ENCODE results near the gene PHYH. TPM values are rescaled to one million over a fixed set of nuclear protein-coding genes. Genes with fewer than 3 reads are reported as not detected.

Gene PHYH
- total RNA-seq, 1 donor from 2014 or later, result 163 TPM

GRCh38 chr10:13328613-13329012 lies 28.7 kb upstream of the PHYH start:
- no peak for TF ChIP-seq CTCF (IDR thresholded peaks at IDR 0.05; ENCODE audit: borderline replicate concordance)
- peaks cover 14% of the 10 kb centered on the region for H3K4me1 ChIP-seq
- H3K9me3 ChIP-seq (replicated peaks), result no peaks in the 10 kb centered on the region
- DNase-seq, result no peak
- intact Hi-C loops (cut with micrococcal nuclease), result no loop called here
- H3K27ac ChIP-seq (replicated peaks), result no peak overlapping the region
- H3K27me3 ChIP-seq (ENCODE audit: low read depth), result no peaks in the 10 kb centered on the region
- H3K4me3 ChIP-seq, result no peak overlapping the region
- peaks cover 90% of the 10 kb centered on the region for H3K36me3 ChIP-seq

GRCh38 chr10:13328126-13328525 lies 28.3 kb upstream of the PHYH start:
- DNase-seq, result no peak
- H3K27me3 ChIP-seq (ENCODE audit: low read depth), result no peaks in the 10 kb centered on the region
- H3K9me3 ChIP-seq (replicated peaks), result no peaks in the 10 kb centered on the region
- peaks cover 90% of the 10 kb centered on the region for H3K36me3 ChIP-seq
- peak overlapping the region; percentile 22 for H3K27ac ChIP-seq (replicated peaks)
- TF ChIP-seq CTCF (IDR thresholded peaks at IDR 0.05; ENCODE audit: borderline replicate concordance), result no peak
- H3K4me3 ChIP-seq, result no peak overlapping the region
- H3K4me1 ChIP-seq, result peaks cover 14% of the 10 kb centered on the region
- intact Hi-C loops (cut with micrococcal nuclease), result no loop called here

GRCh38 chr10:13327534-13327933 lies 27.7 kb upstream of the PHYH start:
- H3K4me1 ChIP-seq, result peaks cover 14% of the 10 kb centered on the region
- DNase-seq, result no peak
- H3K4me3 ChIP-seq, result no peak overlapping the region
- TF ChIP-seq CTCF (IDR thresholded peaks at IDR 0.05; ENCODE audit: borderline replicate concordance), result no peak
- no peaks in the 10 kb centered on the region for H3K9me3 ChIP-seq (replicated peaks)
- intact Hi-C loops (cut with micrococcal nuclease), result no loop called here
- no peaks in the 10 kb centered on the region for H3K27me3 ChIP-seq (ENCODE audit: low read depth)
- H3K36me3 ChIP-seq, result peaks cover 90% of the 10 kb centered on the region
- H3K27ac ChIP-seq (replicated peaks), result peak overlapping the region; percentile 22

- no peak overlapping the region for H3K4me3 ChIP-seq
Measured at GRCh38 chr10:13322615-13323148, 22.8 kb upstream of the PHYH start.

GRCh38 chr10:13321576-13321975 lies 21.7 kb upstream of the PHYH start:
- Histone ChIP-seq H3K9me3 (replicated peaks) (no peaks in the 10 kb centered on the region), H3K27ac (replicated peaks) (no peak overlapping the region), H3K4me1 (peaks cover 8% of the 10 kb centered on the region), H3K4me3 (no peak overlapping the region), H3K36me3 (peaks cover 78% of the 10 kb centered on the region), H3K27me3 (ENCODE audit: low read depth) (no peaks in the 10 kb centered on the region)
- intact Hi-C loops (cut with micrococcal nuclease), result no loop called here
- DNase-seq, result no peak
- no peak for TF ChIP-seq CTCF (IDR thresholded peaks at IDR 0.05; ENCODE audit: borderline replicate concordance)

More at GRCh38 chr10:13322615-13323148, 22.8 kb upstream of the PHYH start:
- peaks cover 84% of the 10 kb centered on the region for H3K36me3 ChIP-seq
- no peaks in the 10 kb centered on the region for H3K27me3 ChIP-seq (ENCODE audit: low read depth)
- peaks cover 15% of the 10 kb centered on the region for H3K4me1 ChIP-seq
- no peak overlapping the region for H3K27ac ChIP-seq (replicated peaks)
- no peak for TF ChIP-seq CTCF (IDR thresholded peaks at IDR 0.05; ENCODE audit: borderline replicate concordance)
- no peaks in the 10 kb centered on the region for H3K9me3 ChIP-seq (replicated peaks)
- no peak for DNase-seq
- intact Hi-C loops (cut with micrococcal nuclease), result no loop called here
